ENCODE measurements around the gene SLC35G3. TPM values are rescaled to one million over a fixed set of nuclear protein-coding genes. Genes with fewer than 3 reads are reported as not detected.
"Not testable (repeated sequence)": the region's sequence is repeated elsewhere in the genome, so short reads cannot be mapped to it uniquely, and the experiment has no call there.

Gene SLC35G3
- total RNA-seq, 4 donors from 2014 or later = not detected

- no peak for DNase-seq
- in situ Hi-C loops (cut with MboI; ENCODE audit: low pct_ligation_motif_present in 1 of 4, low pct_unique_long_range_greater_than_20kb in 1 of 4, low sequenced_read_pairs in 3 of 4) (no loop called here), intact Hi-C loops (cut with DNase I; ENCODE audit: low total_unique reads) (no loop called here)
- TF ChIP-seq POLR2A (IDR thresholded peaks at IDR 0.05) (no peak), POLR2AphosphoS5 (IDR thresholded peaks at IDR 0.05) (no peak), EP300 (IDR thresholded peaks at IDR 0.05; ENCODE audit: low read depth) (no peak), CTCF (IDR thresholded peaks at IDR 0.05) (no peak)
- WGBS, 2 donors (ENCODE audit: low coverage in 1 of 2) = 74 to 90% methylated on average over 5 of the region's 5 CpGs
- H3K4me3 ChIP-seq = no peak overlapping the region
- no peak overlapping the region for H3K27ac ChIP-seq
- no peaks in the 10 kb centered on the region for H3K36me3 ChIP-seq
- no peaks in the 10 kb centered on the region for H3K27me3 ChIP-seq
- peaks cover 0 to 6% (median 2%) of the 10 kb centered on the region in 4 donors for H3K4me1 ChIP-seq
- no peaks in the 10 kb centered on the region for H3K9me3 ChIP-seq
Measured at GRCh38 chr17:35236821-35237220, 42.6 kb upstream of the SLC35G3 start.

- in situ Hi-C loops (cut with MboI; ENCODE audit: low pct_ligation_motif_present in 1 of 4, low pct_unique_long_range_greater_than_20kb in 1 of 4, low sequenced_read_pairs in 3 of 4) = no loop called here
- DNase-seq = no peak
- intact Hi-C loops (cut with DNase I; ENCODE audit: low total_unique reads) = no loop called here
- no peaks in the 10 kb centered on the region for H3K9me3 ChIP-seq
- H3K27me3 ChIP-seq = no peaks in the 10 kb centered on the region
- H3K36me3 ChIP-seq = no peaks in the 10 kb centered on the region
- no peak for TF ChIP-seq CTCF (IDR thresholded peaks at IDR 0.05)
- no peak for TF ChIP-seq POLR2AphosphoS5 (IDR thresholded peaks at IDR 0.05)
- TF ChIP-seq EP300 (IDR thresholded peaks at IDR 0.05; ENCODE audit: low read depth) = no peak
- no peak for TF ChIP-seq POLR2A (IDR thresholded peaks at IDR 0.05)
- no peak overlapping the region for H3K4me3 ChIP-seq
- no peak overlapping the region for H3K27ac ChIP-seq
- H3K4me1 ChIP-seq = no peaks in the 10 kb centered on the region
- WGBS, 2 donors (ENCODE audit: low coverage in 1 of 2) = 26% methylated on average over 2 of the region's 2 CpGs; no CpG with 5 or more reads in 1 of the 2 donors
Measured at GRCh38 chr17:35235917-35236316, 41.7 kb upstream of the SLC35G3 start.

GRCh38 chr17:35235289-35235688, 41.1 kb upstream of the SLC35G3 start:
- in situ Hi-C loops (cut with MboI; ENCODE audit: low pct_ligation_motif_present in 1 of 4, low pct_unique_long_range_greater_than_20kb in 1 of 4, low sequenced_read_pairs in 3 of 4) = no loop called here
- H3K4me1 ChIP-seq = no peaks in the 10 kb centered on the region

GRCh38 chr17:35234315-35234714, 40.1 kb upstream of the SLC35G3 start:
- 68 to 93% methylated on average over 2 to 4 of the region's 4 CpGs for WGBS, 2 donors (ENCODE audit: low coverage in 1 of 2)
- DNase-seq; H3K4me1 ChIP-seq; H3K9me3 ChIP-seq; H3K27me3 ChIP-seq; intact Hi-C loops (cut with DNase I; ENCODE audit: low total_unique reads); H3K36me3 ChIP-seq; in situ Hi-C loops (cut with MboI; ENCODE audit: low pct_ligation_motif_present in 1 of 4, low pct_unique_long_range_greater_than_20kb in 1 of 4, low sequenced_read_pairs in 3 of 4); H3K27ac ChIP-seq; H3K4me3 ChIP-seq: not testable (repeated sequence)

More at GRCh38 chr17:35235289-35235688, 41.1 kb upstream of the SLC35G3 start:
- 89 to 93% methylated on average over 3 of the region's 3 CpGs for WGBS, 2 donors (ENCODE audit: low coverage in 1 of 2)
- H3K9me3 ChIP-seq = no peaks in the 10 kb centered on the region
- no peak for TF ChIP-seq CTCF (IDR thresholded peaks at IDR 0.05)
- no peak for TF ChIP-seq POLR2A (IDR thresholded peaks at IDR 0.05)
- no peak for TF ChIP-seq EP300 (IDR thresholded peaks at IDR 0.05; ENCODE audit: low read depth)
- no peak for TF ChIP-seq POLR2AphosphoS5 (IDR thresholded peaks at IDR 0.05)
- H3K36me3 ChIP-seq = no peaks in the 10 kb centered on the region
- H3K4me3 ChIP-seq = no peak overlapping the region
- DNase-seq = no peak
- intact Hi-C loops (cut with DNase I; ENCODE audit: low total_unique reads) = no loop called here
- no peaks in the 10 kb centered on the region for H3K27me3 ChIP-seq
- H3K27ac ChIP-seq = no peak overlapping the region

- H3K9me3 ChIP-seq = no peaks in the 10 kb centered on the region
- TF ChIP-seq POLR2AphosphoS5 (IDR thresholded peaks at IDR 0.05) (no peak), CTCF (IDR thresholded peaks at IDR 0.05) (no peak), POLR2A (IDR thresholded peaks at IDR 0.05) (no peak), EP300 (IDR thresholded peaks at IDR 0.05; ENCODE audit: low read depth) (no peak)
- H3K36me3 ChIP-seq = no peaks in the 10 kb centered on the region
- no peaks in the 10 kb centered on the region for H3K27me3 ChIP-seq
- H3K4me1 ChIP-seq = no peaks in the 10 kb centered on the region
- no peak for DNase-seq
- 77 to 81% methylated on average over 1 of the region's 1 CpG for WGBS, 2 donors (ENCODE audit: low coverage in 1 of 2)
- no peak overlapping the region for H3K4me3 ChIP-seq
- H3K27ac ChIP-seq = no peak overlapping the region
- in situ Hi-C loops (cut with MboI; ENCODE audit: low pct_ligation_motif_present in 1 of 4, low pct_unique_long_range_greater_than_20kb in 1 of 4, low sequenced_read_pairs in 3 of 4) = no loop called here
- intact Hi-C loops (cut with DNase I; ENCODE audit: low total_unique reads) = no loop called here
Measured at GRCh38 chr17:35229638-35230037, 35.4 kb upstream of the SLC35G3 start.

Measured in transverse colon (tissue), 4 donors.